Fibroblast of lung (primary cell): Measurements from ENCODE around the gene ANKRD44. TPM values are rescaled to one million over a fixed set of nuclear protein-coding genes. Genes with fewer than 3 reads are reported as not detected.

Experiments used
- DNase-seq, 2 donors: peaks; one replicate each; pipeline versions ENCODE4 v3.0.0 to v3.0.0-alpha.2; 2010; ENCODE audit warnings: low read depth in 2 of 2
- H2AFZ ChIP-seq: 2 replicates; pipeline ENCODE4 v1.5.1; 2012; ENCODE audit warnings: low read length, control low read depth, inconsistent platforms
- H3K27ac ChIP-seq: 2 replicates; pipeline ENCODE4 v1.5.1; 2011; ENCODE audit warnings: low read length, control low read depth; ENCODE audit not compliant: insufficient read depth
- H3K27me3 ChIP-seq: 2 replicates; pipeline ENCODE4 v1.5.1; 2011; ENCODE audit warnings: mild to moderate bottlenecking, low read length; ENCODE audit not compliant: control insufficient read depth, insufficient read depth
- H3K36me3 ChIP-seq: 2 replicates; pipeline ENCODE4 v1.5.1; 2011; ENCODE audit warnings: low read length; ENCODE audit not compliant: control insufficient read depth, insufficient read depth
- H3K4me1 ChIP-seq: 2 replicates; pipeline ENCODE4 v1.5.1; 2011; ENCODE audit warnings: low read length; ENCODE audit not compliant: control insufficient read depth, insufficient read depth; ENCODE audit errors: extremely low read depth
- H3K4me2 ChIP-seq: 2 replicates; pipeline ENCODE4 v1.5.1; 2011; ENCODE audit warnings: low read length, control low read depth; ENCODE audit not compliant: insufficient read depth; ENCODE audit errors: extremely low read depth
- H3K4me3 ChIP-seq, 4 experiments: fragments of 200-600 bp in 1 of 4; sonication (generic) in 1 of 4; replicated peaks in 1 of 4; 2 replicates each; pipeline ENCODE4 v1.5.1; 2011 to 2016; ENCODE audit warnings: low read length in 4 of 4, low read depth in 3 of 4, mild to moderate bottlenecking in 3 of 4, control low read depth in 2 of 4, inconsistent platforms in 1 of 4, mixed read lengths in 1 of 4; ENCODE audit not compliant: insufficient read depth in 1 of 4; ENCODE audit errors: control extremely low read depth in 1 of 4
- H3K79me2 ChIP-seq: 2 replicates; pipeline ENCODE4 v1.5.1; 2012; ENCODE audit warnings: mild to moderate bottlenecking, low read length, inconsistent platforms; ENCODE audit not compliant: control insufficient read depth, insufficient read depth
- H3K9ac ChIP-seq: 2 replicates; pipeline ENCODE4 v1.5.1; 2011; ENCODE audit warnings: mild to moderate bottlenecking, low read length, control low read depth; ENCODE audit not compliant: insufficient read depth
- H3K9me3 ChIP-seq: 2 replicates; pipeline ENCODE4 v1.5.1; 2012; ENCODE audit warnings: low read depth, low read length; ENCODE audit not compliant: control insufficient read depth, insufficient read depth
- H4K20me1 ChIP-seq: 2 replicates; pipeline ENCODE4 v1.5.1; 2011; ENCODE audit warnings: low read length; ENCODE audit not compliant: control insufficient read depth, insufficient read depth; ENCODE audit errors: extremely low read depth
- EZH2 ChIP-seq: IDR thresholded peaks from 2 replicates; pipeline ENCODE4 v1.5.1; 2012; ENCODE audit warnings: low read length, control low read depth, mild to moderate bottlenecking; ENCODE audit errors: missing control alignments
- polyA plus RNA-seq, 2 donors: library from polyadenylated mRNA; depleted of rRNA in 1 of 2; stranded (reverse) in 1 of 2; unstranded in 1 of 2; fragments of >200 nt; gene quantifications; 2 replicates each; pipeline ENCODE4 v1.2.1, GENCODE V29; 2011 to 2012; ENCODE audit warnings: missing spikeins in 1 of 2
- total RNA-seq: library from RNA; depleted of rRNA; stranded (reverse); fragments of >200 nt; gene quantifications from 2 replicates; pipeline ENCODE4 v1.2.1, GENCODE V29; 2014
- TF ChIP-seq, protein P1 (sequence below), 2 donors: IDR thresholded peaks in 1 of 2; conservative IDR thresholded peaks in 1 of 2; 1 replicate in 1 of 2; 2 replicates in 1 of 2; pipeline ENCODE4 v1.5.1; 2011 to 2012; ENCODE audit warnings: low read length in 2 of 2, control low read depth in 1 of 2, inconsistent platforms in 1 of 2, low read depth in 1 of 2, mild to moderate bottlenecking in 1 of 2

The ANKRD44 gene
- total and polyA plus RNA-seq, 2 donors (not counting 1 experiment from before 2014, with no cell fraction given): 7.6 to 9.7 TPM

GRCh38 chr2:197079832-197080555 lies 230.6 kb downstream of the ANKRD44 start:
- Histone ChIP-seq H3K4me2 (no peak overlapping the region), H3K27ac (no peak overlapping the region), H3K9ac (no peak overlapping the region), H4K20me1 (no peaks in the 10 kb centered on the region), H3K4me1 (peaks cover 4% of the 10 kb centered on the region), H3K9me3 (no peaks in the 10 kb centered on the region), H2AFZ (no peak overlapping the region), H3K27me3 (no peaks in the 10 kb centered on the region), H3K36me3 (no peaks in the 10 kb centered on the region), H3K4me3 (no peak overlapping the region), H3K79me2 (no peaks in the 10 kb centered on the region)
- no peak for TF ChIP-seq EZH2
- TF ChIP-seq, protein P1, sequence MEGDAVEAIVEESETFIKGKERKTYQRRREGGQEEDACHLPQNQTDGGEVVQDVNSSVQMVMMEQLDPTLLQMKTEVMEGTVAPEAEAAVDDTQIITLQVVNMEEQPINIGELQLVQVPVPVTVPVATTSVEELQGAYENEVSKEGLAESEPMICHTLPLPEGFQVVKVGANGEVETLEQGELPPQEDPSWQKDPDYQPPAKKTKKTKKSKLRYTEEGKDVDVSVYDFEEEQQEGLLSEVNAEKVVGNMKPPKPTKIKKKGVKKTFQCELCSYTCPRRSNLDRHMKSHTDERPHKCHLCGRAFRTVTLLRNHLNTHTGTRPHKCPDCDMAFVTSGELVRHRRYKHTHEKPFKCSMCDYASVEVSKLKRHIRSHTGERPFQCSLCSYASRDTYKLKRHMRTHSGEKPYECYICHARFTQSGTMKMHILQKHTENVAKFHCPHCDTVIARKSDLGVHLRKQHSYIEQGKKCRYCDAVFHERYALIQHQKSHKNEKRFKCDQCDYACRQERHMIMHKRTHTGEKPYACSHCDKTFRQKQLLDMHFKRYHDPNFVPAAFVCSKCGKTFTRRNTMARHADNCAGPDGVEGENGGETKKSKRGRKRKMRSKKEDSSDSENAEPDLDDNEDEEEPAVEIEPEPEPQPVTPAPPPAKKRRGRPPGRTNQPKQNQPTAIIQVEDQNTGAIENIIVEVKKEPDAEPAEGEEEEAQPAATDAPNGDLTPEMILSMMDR (conservative IDR thresholded peaks at IDR 0.05 in 1 of 2, IDR thresholded peaks at IDR 0.05 in 1 of 2; ENCODE audit: low read depth in 1 of 2, low read length in 2 of 2): no peak
- DNase-seq: peak; percentile 78 to 82

DNA sequence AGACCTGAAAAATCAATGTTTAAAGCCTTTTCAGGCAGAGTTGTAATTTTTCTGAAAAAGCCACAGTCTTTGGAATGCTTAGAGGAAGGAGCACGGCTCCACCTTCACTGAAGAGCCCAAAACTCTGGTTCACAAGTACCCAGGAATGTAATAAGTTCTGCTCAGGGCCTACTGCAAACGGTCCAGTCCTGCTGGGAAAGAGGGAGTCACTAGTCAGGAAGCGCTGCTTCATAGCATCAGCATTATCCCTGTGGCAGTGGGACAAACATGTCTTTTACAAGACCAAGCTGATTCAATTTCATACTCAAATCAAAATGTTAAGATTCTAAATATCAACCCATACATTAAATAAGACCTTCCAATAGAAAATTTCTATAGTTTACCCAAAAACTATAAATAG lies 231.2 kb downstream of the ANKRD44 start:
- H3K4me1 ChIP-seq: peaks cover 4% of the 10 kb centered on the region
- no peak overlapping the region for H3K4me2 ChIP-seq
- no peaks in the 10 kb centered on the region for H3K27me3 ChIP-seq

DNA sequence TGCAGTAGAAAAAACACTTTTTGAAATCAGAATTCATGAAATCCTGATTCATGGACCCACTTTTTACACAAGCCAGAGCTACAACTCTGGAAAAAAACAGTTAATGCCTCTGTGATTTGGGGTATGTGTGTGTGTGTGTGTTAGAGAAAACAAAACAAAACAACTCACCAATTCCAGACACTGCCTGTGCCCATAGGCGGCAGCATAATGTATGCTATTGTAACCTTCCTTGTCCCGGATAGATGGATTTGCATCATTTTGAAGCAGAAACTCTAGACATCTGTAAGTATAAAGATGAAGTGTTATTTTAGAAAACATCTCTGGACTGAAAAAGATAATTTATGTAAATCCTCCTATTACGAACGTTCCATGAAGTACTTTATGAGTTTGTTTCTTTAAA lies 232.0 kb downstream of the ANKRD44 start:
- H3K4me2 ChIP-seq: no peak overlapping the region
- no peaks in the 10 kb centered on the region for H3K79me2 ChIP-seq
- H2AFZ ChIP-seq: no peak overlapping the region
- no peak overlapping the region for H3K4me3 ChIP-seq
- no peak overlapping the region for H3K27ac ChIP-seq
- TF ChIP-seq EZH2: no peak
- TF ChIP-seq, protein P1 (conservative IDR thresholded peaks at IDR 0.05 in 1 of 2, IDR thresholded peaks at IDR 0.05 in 1 of 2; ENCODE audit: low read depth in 1 of 2, low read length in 2 of 2): no peak
- H4K20me1 ChIP-seq: no peaks in the 10 kb centered on the region
- H3K27me3 ChIP-seq: no peaks in the 10 kb centered on the region
- no peaks in the 10 kb centered on the region for H3K36me3 ChIP-seq
- peaks cover 4% of the 10 kb centered on the region for H3K4me1 ChIP-seq
- no peak for DNase-seq
- H3K9me3 ChIP-seq: no peaks in the 10 kb centered on the region
- no peak overlapping the region for H3K9ac ChIP-seq

More for the DNA sequence above, 231.2 kb downstream of the ANKRD44 start:
- H3K36me3 ChIP-seq: no peaks in the 10 kb centered on the region
- H3K27ac ChIP-seq: no peak overlapping the region
- no peak overlapping the region for H3K4me3 ChIP-seq
- no peaks in the 10 kb centered on the region for H3K79me2 ChIP-seq
- H3K9me3 ChIP-seq: no peaks in the 10 kb centered on the region
- no peak overlapping the region for H2AFZ ChIP-seq
- DNase-seq: peak; percentile 31 to 77
- TF ChIP-seq, protein P1 (conservative IDR thresholded peaks at IDR 0.05 in 1 of 2, IDR thresholded peaks at IDR 0.05 in 1 of 2; ENCODE audit: low read depth in 1 of 2, low read length in 2 of 2): no peak
- TF ChIP-seq EZH2: no peak
- no peaks in the 10 kb centered on the region for H4K20me1 ChIP-seq
- no peak overlapping the region for H3K9ac ChIP-seq
